HEK293T (cell line): ENCODE measurements around the gene CUL4B.

ENCODE experiments used
- CTCF ChIA-PET: fragments of 350-600 bp; formaldehyde crosslinking; extraction: SDS; loops from one replicate; lab custom pipeline; 2021; ENCODE audit warnings: antibody characterized with exemption, inconsistent platforms; lab: Yijun Ruan, JAX
- POLR2A ChIA-PET: fragments of 350-600 bp; formaldehyde crosslinking; extraction: SDS; loops from one replicate; lab custom pipeline; 2020; ENCODE audit warnings: antibody characterized with exemption, inconsistent platforms; lab: Yijun Ruan, JAX
- DNase-seq: peaks from one replicate; pipeline ENCODE4 v3.0.0; 2012; ENCODE audit warnings: mixed read lengths; ENCODE audit errors: extremely low spot score
- ARNT ChIP-seq: fragments of 450-650 bp; IDR thresholded peaks from 2 replicates; pipeline ENCODE4 v1.6.1; 2017; ENCODE audit warnings: mild to moderate bottlenecking
- BHLHE40 ChIP-seq: fragments of 450-650 bp; IDR thresholded peaks from 2 replicates; pipeline ENCODE4 v1.6.1; 2016; ENCODE audit warnings: mild to moderate bottlenecking, moderate library complexity, borderline replicate concordance
- CTBP1 ChIP-seq: fragments of 450-650 bp; IDR thresholded peaks from 2 replicates; pipeline ENCODE4 v1.6.1; 2016; ENCODE audit warnings: borderline replicate concordance
- ELF4 ChIP-seq: fragments of 450-650 bp; IDR thresholded peaks from 2 replicates; pipeline ENCODE4 v1.6.1; 2017; ENCODE audit warnings: antibody characterized with exemption
- FOXA1 ChIP-seq: fragments of 450-650 bp; IDR thresholded peaks from 2 replicates; pipeline ENCODE4 v1.6.1; 2016; ENCODE audit warnings: mild to moderate bottlenecking
- FOXK2 ChIP-seq: fragments of 450-650 bp; IDR thresholded peaks from 2 replicates; pipeline ENCODE4 v1.6.1; 2016; ENCODE audit warnings: mild to moderate bottlenecking
- FOXM1 ChIP-seq: fragments of 450-650 bp; IDR thresholded peaks from 2 replicates; pipeline ENCODE4 v1.6.1; 2017; ENCODE audit warnings: mild to moderate bottlenecking, borderline replicate concordance
- HDGF ChIP-seq: fragments of 450-650 bp; IDR thresholded peaks from 2 replicates; pipeline ENCODE4 v1.6.1; 2017; ENCODE audit warnings: antibody characterized with exemption, borderline replicate concordance
- L3MBTL2 ChIP-seq: fragments of 450-650 bp; conservative IDR thresholded peaks from 2 replicates; pipeline ENCODE4 v1.6.1; 2016; ENCODE audit warnings: mild to moderate bottlenecking
- LEF1 ChIP-seq: fragments of 450-650 bp; IDR thresholded peaks from 2 replicates; pipeline ENCODE4 v1.6.1; 2017; ENCODE audit warnings: mild to moderate bottlenecking, borderline replicate concordance
- NFRKB ChIP-seq: fragments of 450-650 bp; IDR thresholded peaks from 2 replicates; pipeline ENCODE4 v1.6.1; 2016; ENCODE audit warnings: mild to moderate bottlenecking, moderate library complexity
- SP1 ChIP-seq: fragments of 450-650 bp; IDR thresholded peaks from 2 replicates; pipeline ENCODE4 v1.6.1; 2017
- SUZ12 ChIP-seq: fragments of 450-650 bp; IDR thresholded peaks from 2 replicates; pipeline ENCODE4 v1.6.1; 2016; ENCODE audit warnings: mild to moderate bottlenecking
- TARDBP ChIP-seq: fragments of 450-650 bp; IDR thresholded peaks from 2 replicates; pipeline ENCODE4 v1.6.1; 2016
- ZNF384 ChIP-seq: fragments of 450-650 bp; IDR thresholded peaks from 2 replicates; pipeline ENCODE4 v1.6.1; 2016
- TF ChIP-seq, protein P1 (sequence below): fragments of 450-650 bp; IDR thresholded peaks from 2 replicates; pipeline ENCODE4 v1.6.1; 2016

CUL4B gene

DNA sequence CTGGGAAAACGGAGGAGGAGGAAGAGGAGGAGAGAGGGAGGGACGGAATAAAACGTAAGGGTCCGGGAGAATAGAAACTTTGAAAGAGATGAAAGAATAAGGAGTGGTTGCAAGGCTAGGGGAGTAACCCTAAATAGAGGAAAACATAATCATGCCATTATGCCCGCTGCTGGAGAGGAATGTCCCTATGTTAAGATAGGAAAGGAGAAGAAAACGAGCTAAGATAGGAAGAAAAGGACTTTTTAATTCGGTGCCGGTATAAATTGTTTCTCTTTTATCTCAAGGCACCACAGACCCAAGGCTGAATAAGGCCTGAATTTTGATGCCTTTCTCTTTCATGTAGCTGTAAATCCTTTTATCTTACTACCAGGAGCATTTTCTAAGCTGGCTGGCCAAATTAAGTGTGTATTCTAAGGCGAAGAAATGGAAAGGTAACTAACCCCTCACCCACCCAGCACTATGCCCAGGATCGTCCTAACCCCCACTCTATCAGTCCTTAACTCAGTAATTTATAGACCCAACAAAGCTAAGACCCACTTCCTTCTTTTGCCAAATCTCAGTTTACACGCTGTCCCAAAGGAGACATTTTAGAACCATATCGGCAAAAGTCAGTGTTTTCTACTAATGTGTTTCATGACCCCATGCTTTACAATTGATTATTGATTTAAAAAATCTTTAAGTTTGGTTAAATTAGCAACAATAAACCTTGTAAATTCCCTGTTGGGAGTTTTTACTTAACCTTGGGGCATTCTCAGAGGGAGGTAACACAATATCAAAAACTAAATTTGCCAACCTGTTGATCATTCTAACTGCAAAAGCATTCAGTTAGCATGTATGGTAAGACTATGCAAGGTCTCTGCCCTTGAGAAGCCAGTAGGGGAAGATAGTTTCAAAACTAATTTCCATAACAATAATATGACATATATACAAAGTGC is 1.1 kb upstream of the CUL4B start:
- ChIA-PET CTCF (no interaction called here), POLR2A (interaction anchor here (1.0 to 2.8 kb wide), 6 partner anchors 9 to 670 kb away, joined by 3 to 46 read pairs (median 4); partner anchors contain the start of genes C1GALT1C1 and MCTS1)
- DNase-seq: no peak
- TF ChIP-seq NFRKB: no peak
- no peak for TF ChIP-seq FOXA1
- no peak for TF ChIP-seq ZNF384
- no peak for TF ChIP-seq CTBP1
- no peak for TF ChIP-seq TARDBP
- no peak for TF ChIP-seq ARNT
- no peak for TF ChIP-seq FOXK2
- no peak for TF ChIP-seq LEF1
- TF ChIP-seq L3MBTL2: no peak
- TF ChIP-seq SP1: no peak
- no peak for TF ChIP-seq SUZ12
- no peak for TF ChIP-seq FOXM1
- TF ChIP-seq, protein P1, sequence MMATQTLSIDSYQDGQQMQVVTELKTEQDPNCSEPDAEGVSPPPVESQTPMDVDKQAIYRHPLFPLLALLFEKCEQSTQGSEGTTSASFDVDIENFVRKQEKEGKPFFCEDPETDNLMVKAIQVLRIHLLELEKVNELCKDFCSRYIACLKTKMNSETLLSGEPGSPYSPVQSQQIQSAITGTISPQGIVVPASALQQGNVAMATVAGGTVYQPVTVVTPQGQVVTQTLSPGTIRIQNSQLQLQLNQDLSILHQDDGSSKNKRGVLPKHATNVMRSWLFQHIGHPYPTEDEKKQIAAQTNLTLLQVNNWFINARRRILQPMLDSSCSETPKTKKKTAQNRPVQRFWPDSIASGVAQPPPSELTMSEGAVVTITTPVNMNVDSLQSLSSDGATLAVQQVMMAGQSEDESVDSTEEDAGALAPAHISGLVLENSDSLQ: no peak
- TF ChIP-seq ELF4: no peak
- no peak for TF ChIP-seq HDGF
- no peak for TF ChIP-seq BHLHE40

DNA sequence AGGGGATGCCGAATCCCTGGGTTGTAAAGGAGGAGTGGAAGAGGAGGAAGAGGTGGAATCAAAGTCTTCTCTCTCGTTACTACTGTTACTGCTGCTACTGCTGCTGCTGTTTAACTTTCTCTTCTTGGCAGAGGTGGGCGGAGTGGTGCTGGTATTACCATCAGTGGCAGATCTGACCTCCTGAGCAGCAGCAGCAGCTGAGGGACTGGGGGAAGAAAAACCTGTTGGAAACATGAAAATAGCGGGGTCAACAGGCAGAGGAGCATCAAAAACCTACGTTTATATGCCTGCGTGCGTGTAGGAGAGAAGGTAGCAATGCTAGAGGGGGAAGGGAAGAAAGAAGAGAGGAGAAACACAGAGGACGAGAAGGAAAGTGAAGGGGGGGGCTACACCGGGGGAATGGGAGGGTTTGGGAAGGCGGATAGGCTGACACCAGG is 339 bp downstream of the CUL4B start:
- ChIA-PET CTCF (no interaction called here), POLR2A (interaction anchor here (1.1 to 2.8 kb wide), 5 partner anchors 8 to 668 kb away, joined by 3 to 46 read pairs (median 5); partner anchors contain the start of genes C1GALT1C1 and MCTS1)
- TF ChIP-seq TARDBP (no peak), ZNF384 (no peak), BHLHE40 (no peak), LEF1 (no peak), ARNT (no peak), CTBP1 (no peak), SP1 (no peak)
- no peak for DNase-seq

DNA sequence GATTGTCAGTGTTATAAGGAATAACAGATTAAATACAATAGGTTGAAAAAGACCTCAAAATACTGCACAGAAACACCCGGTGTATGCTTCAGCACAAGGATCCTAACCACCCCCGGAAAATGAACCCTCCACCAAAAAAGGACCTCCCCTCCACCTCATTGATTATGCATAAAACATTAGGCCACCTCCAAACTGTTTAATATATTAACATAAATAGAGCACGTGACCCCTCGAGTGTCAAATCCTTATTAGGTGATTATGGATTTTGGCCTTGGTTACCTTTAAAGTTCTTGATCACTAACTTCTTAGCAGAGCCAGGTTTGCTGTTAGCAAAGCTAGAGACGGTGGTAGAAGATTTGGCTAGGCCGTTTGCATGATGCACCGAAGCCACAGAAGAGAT is 958 bp downstream of the CUL4B start:
- TF ChIP-seq, protein P1: no peak
- no peak for TF ChIP-seq BHLHE40
- TF ChIP-seq FOXM1: no peak
- TF ChIP-seq ARNT: no peak
- no peak for TF ChIP-seq SUZ12
- no peak for TF ChIP-seq SP1
- no peak for TF ChIP-seq NFRKB
- no peak for TF ChIP-seq HDGF
- no peak for TF ChIP-seq ELF4
- TF ChIP-seq FOXK2: no peak
- TF ChIP-seq TARDBP: no peak
- TF ChIP-seq ZNF384: no peak
- TF ChIP-seq FOXA1: no peak
- no peak for TF ChIP-seq CTBP1
- TF ChIP-seq L3MBTL2: no peak
- TF ChIP-seq LEF1: no peak
- CTCF ChIA-PET: no interaction called here
- no peak for DNase-seq
- POLR2A ChIA-PET: interaction anchor here (2.8 kb wide), 1 partner anchor 44 kb away, joined by 46 read pairs; the partner anchor contains the start of gene MCTS1

DNA sequence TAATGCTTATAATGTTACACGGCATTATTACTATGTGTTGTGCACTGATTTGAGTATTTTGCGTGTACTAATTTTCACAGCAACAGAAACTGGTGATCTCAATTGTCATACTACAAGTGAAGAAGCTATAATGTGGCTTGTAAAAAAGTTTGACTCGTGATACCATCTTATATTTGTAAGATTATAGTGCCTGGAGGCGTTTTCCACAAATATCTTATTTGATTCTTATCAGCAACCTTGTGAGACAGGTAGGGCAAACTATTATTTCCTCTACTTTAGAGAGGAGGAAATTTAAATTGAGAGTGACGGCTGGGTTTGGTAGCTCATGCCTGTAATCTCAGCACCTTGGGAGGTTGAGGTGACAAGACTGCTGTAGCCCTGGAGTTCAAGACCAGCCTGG is 4.5 kb downstream of the CUL4B start:
- no peak for DNase-seq
- POLR2A ChIA-PET: no interaction called here
- CTCF ChIA-PET: no interaction called here
- TF ChIP-seq LEF1 (no peak), FOXA1 (no peak)

DNA sequence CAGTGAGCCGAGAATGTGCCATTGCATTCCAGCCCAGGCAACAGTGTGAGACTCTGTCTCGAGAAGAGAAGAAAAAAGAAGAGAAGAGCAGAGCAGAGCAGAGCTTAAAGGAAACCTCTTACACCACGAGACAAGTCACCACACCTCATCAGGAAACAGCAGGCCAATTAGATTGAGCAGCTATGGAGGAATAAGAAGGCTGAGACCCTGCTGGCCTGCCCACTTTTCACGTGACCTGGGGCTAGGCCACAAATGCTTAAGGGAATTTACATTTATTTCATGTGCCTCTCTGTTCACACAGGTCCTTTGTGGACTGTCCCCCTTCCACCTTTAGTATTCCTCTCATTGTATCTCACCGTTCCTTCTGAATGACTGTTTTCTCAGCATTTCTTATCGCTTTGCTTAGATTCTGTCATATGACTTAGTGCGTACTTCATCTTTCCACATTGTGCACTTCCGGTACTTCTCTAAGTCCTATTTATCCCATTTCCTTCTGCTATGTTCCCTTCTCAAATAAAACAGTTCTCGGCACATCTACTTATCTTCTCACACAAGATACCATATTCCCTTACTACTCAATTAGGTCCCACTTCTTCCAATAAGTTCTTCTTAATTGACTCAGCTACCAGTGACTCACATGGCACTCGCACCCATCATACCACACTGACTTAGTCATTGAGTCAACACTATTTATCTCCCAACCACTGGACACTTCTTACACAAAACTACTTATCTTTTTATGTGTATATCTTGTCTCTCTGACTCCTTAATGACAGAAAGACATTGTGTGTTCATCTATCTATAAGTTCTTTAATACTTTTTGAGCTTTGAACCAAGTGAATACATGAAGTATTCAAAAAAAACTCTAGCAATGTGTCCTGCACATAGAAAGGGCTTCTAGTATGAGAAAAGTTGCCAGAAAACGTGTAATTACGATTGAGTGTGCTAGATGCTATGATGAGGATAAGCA is 11.0 kb downstream of the CUL4B start:
- ChIA-PET POLR2A (no interaction called here), CTCF (no interaction called here)
- no peak for TF ChIP-seq L3MBTL2
- TF ChIP-seq FOXK2: no peak
- no peak for TF ChIP-seq BHLHE40
- DNase-seq: no peak

DNA sequence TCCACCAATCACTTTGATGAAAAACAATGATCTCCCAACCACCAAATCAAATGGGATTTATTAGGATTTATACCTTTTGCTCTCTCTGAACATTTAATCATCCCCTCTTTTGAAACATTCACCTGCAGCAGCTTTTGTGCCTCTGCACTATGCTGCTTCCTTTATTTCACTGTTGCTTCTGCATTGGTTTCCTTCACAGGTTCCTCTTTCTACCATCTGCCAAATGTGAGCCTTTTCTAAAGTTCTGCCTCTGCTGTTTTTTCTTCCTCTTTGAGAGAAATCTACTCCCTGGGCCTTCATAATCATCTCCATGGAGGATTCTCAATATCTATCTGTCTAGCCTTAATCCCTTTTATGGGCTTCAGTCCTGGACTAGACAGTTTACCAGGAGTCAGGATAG is 24.7 kb downstream of the CUL4B start:
- POLR2A ChIA-PET: no interaction called here
- DNase-seq: no peak
- no peak for TF ChIP-seq ARNT
- no peak for TF ChIP-seq ZNF384
- TF ChIP-seq SUZ12: no peak
- no peak for TF ChIP-seq NFRKB
- no peak for TF ChIP-seq SP1
- TF ChIP-seq LEF1: no peak
- no peak for TF ChIP-seq CTBP1
- TF ChIP-seq L3MBTL2: no peak
- TF ChIP-seq, protein P1: no peak
- no peak for TF ChIP-seq FOXM1
- TF ChIP-seq FOXA1: no peak
- TF ChIP-seq BHLHE40: no peak
- no peak for TF ChIP-seq HDGF
- TF ChIP-seq FOXK2: no peak
- no peak for TF ChIP-seq ELF4
- TF ChIP-seq TARDBP: no peak
- CTCF ChIA-PET: no interaction called here
